Mucosa of rectum (tissue), 2 donors: ENCODE data around the gene STARD13.

Source experiments
- H3K27ac ChIP-seq, 2 donors: one replicate each; pipeline ENCODE4 v1.7.0; 2013; ENCODE audit warnings: inconsistent platforms in 2 of 2, low read depth in 2 of 2, low read length in 2 of 2
- H3K27me3 ChIP-seq, 2 donors: one replicate each; pipeline ENCODE4 v1.7.0; 2013; ENCODE audit warnings: low read length in 2 of 2; ENCODE audit not compliant: control insufficient read depth in 2 of 2, insufficient read depth in 2 of 2
- H3K36me3 ChIP-seq, 2 donors: one replicate each; pipeline ENCODE4 v1.7.0; 2013; ENCODE audit warnings: low read length in 2 of 2; ENCODE audit not compliant: control insufficient read depth in 2 of 2, insufficient read depth in 2 of 2
- H3K4me1 ChIP-seq, 2 donors: one replicate each; pipeline ENCODE4 v1.7.0; 2013; ENCODE audit warnings: low read length in 2 of 2, mild to moderate bottlenecking in 1 of 2; ENCODE audit not compliant: control insufficient read depth in 2 of 2, insufficient read depth in 2 of 2
- H3K4me3 ChIP-seq, 2 donors: one replicate each; pipeline ENCODE4 v1.7.0; 2013; ENCODE audit warnings: low read length in 2 of 2
- H3K9ac ChIP-seq, 2 donors: one replicate each; pipeline ENCODE4 v1.7.0; 2013; ENCODE audit warnings: low read length in 2 of 2, low read depth in 1 of 2, mild to moderate bottlenecking in 1 of 2
- H3K9me3 ChIP-seq, 2 donors: one replicate each; pipeline ENCODE4 v1.7.0; 2013; ENCODE audit warnings: low read length in 2 of 2; ENCODE audit not compliant: control insufficient read depth in 2 of 2
- donor health status: healthy.
- donor health status: Normal muscosa, but diverticular disease.

Gene STARD13

GRCh38 chr13:33081666-33082065 is 203.9 kb downstream of the STARD13 start:
- Histone ChIP-seq H3K9ac (no peak overlapping the region), H3K27me3 (no peaks in the 10 kb centered on the region), H3K27ac (no peak overlapping the region), H3K9me3 (no peaks in the 10 kb centered on the region), H3K4me3 (no peak overlapping the region), H3K4me1 (peaks cover under 1 to 1% of the 10 kb centered on the region in 2 donors), H3K36me3 (no peaks in the 10 kb centered on the region)

GRCh38 chr13:33080972-33081590 is 204.5 kb downstream of the STARD13 start:
- H3K4me3 ChIP-seq, result no peak overlapping the region
- H3K9ac ChIP-seq, result no peak overlapping the region
- H3K9me3 ChIP-seq, result no peaks in the 10 kb centered on the region
- no peaks in the 10 kb centered on the region for H3K27me3 ChIP-seq
- no peak overlapping the region for H3K27ac ChIP-seq
- peaks cover 3 to 5% of the 10 kb centered on the region in 2 donors for H3K4me1 ChIP-seq
- no peaks in the 10 kb centered on the region for H3K36me3 ChIP-seq

- H3K27me3 ChIP-seq, result no peaks in the 10 kb centered on the region
- no peak overlapping the region for H3K27ac ChIP-seq
- no peaks in the 10 kb centered on the region for H3K9me3 ChIP-seq
- H3K4me3 ChIP-seq, result no peak overlapping the region
- H3K36me3 ChIP-seq, result no peaks in the 10 kb centered on the region
- no peak overlapping the region for H3K9ac ChIP-seq
- peaks cover 3 to 9% of the 10 kb centered on the region in 2 donors for H3K4me1 ChIP-seq
Observed at GRCh38 chr13:33079960-33080359, 205.6 kb downstream of the STARD13 start.

- Histone ChIP-seq H3K4me3 (no peak overlapping the region), H3K36me3 (no peaks in the 10 kb centered on the region), H3K9ac (no peak overlapping the region), H3K9me3 (no peaks in the 10 kb centered on the region), H3K4me1 (peaks cover 3 to 9% of the 10 kb centered on the region in 2 donors), H3K27ac (no peak overlapping the region), H3K27me3 (no peaks in the 10 kb centered on the region)
Observed at GRCh38 chr13:33078263-33078662, 207.3 kb downstream of the STARD13 start.

- Histone ChIP-seq H3K9me3 (no peaks in the 10 kb centered on the region), H3K4me3 (peak overlapping the region in 1 of 2 donors; percentile 20), H3K27me3 (no peaks in the 10 kb centered on the region), H3K36me3 (no peaks in the 10 kb centered on the region), H3K9ac (no peak overlapping the region), H3K27ac (no peak overlapping the region), H3K4me1 (peaks cover 3 to 9% of the 10 kb centered on the region in 2 donors)
Observed at GRCh38 chr13:33076001-33076992, 209.3 kb downstream of the STARD13 start.

- H3K27me3 ChIP-seq, result no peaks in the 10 kb centered on the region
- H3K9me3 ChIP-seq, result no peaks in the 10 kb centered on the region
- no peaks in the 10 kb centered on the region for H3K36me3 ChIP-seq
- H3K27ac ChIP-seq, result no peak overlapping the region
- no peak overlapping the region for H3K4me3 ChIP-seq
- H3K4me1 ChIP-seq, result peaks cover 3 to 9% of the 10 kb centered on the region in 2 donors
- H3K9ac ChIP-seq, result no peak overlapping the region
Observed at GRCh38 chr13:33073338-33073737, 212.2 kb downstream of the STARD13 start.

GRCh38 chr13:33072759-33073158 is 212.8 kb downstream of the STARD13 start:
- H3K9ac ChIP-seq, result no peak overlapping the region
- no peak overlapping the region for H3K4me3 ChIP-seq
- H3K27me3 ChIP-seq, result no peaks in the 10 kb centered on the region
- no peaks in the 10 kb centered on the region for H3K36me3 ChIP-seq
- no peaks in the 10 kb centered on the region for H3K9me3 ChIP-seq
- peaks cover 3 to 9% of the 10 kb centered on the region in 2 donors for H3K4me1 ChIP-seq
- no peak overlapping the region for H3K27ac ChIP-seq

- no peaks in the 10 kb centered on the region for H3K9me3 ChIP-seq
- no peak overlapping the region for H3K9ac ChIP-seq
- H3K27me3 ChIP-seq, result no peaks in the 10 kb centered on the region
- H3K4me1 ChIP-seq, result peaks cover 3 to 9% of the 10 kb centered on the region in 2 donors
- H3K27ac ChIP-seq, result no peak overlapping the region
- H3K4me3 ChIP-seq, result no peak overlapping the region
- no peaks in the 10 kb centered on the region for H3K36me3 ChIP-seq
Observed at GRCh38 chr13:33072282-33072681, 213.3 kb downstream of the STARD13 start.

- no peak overlapping the region for H3K4me3 ChIP-seq
- no peaks in the 10 kb centered on the region for H3K36me3 ChIP-seq
- no peak overlapping the region for H3K27ac ChIP-seq
- H3K27me3 ChIP-seq, result no peaks in the 10 kb centered on the region
- no peak overlapping the region for H3K9ac ChIP-seq
- H3K9me3 ChIP-seq, result no peaks in the 10 kb centered on the region
- peaks cover 0 to under 1% of the 10 kb centered on the region in 2 donors for H3K4me1 ChIP-seq
Observed at GRCh38 chr13:33070713-33071112, 214.8 kb downstream of the STARD13 start.

GRCh38 chr13:33069365-33069764 is 216.2 kb downstream of the STARD13 start:
- Histone ChIP-seq H3K27ac (no peak overlapping the region), H3K4me1 (no peaks in the 10 kb centered on the region), H3K9me3 (no peaks in the 10 kb centered on the region), H3K27me3 (no peaks in the 10 kb centered on the region), H3K36me3 (no peaks in the 10 kb centered on the region), H3K9ac (no peak overlapping the region), H3K4me3 (no peak overlapping the region)
